MCF 10A (cell line): ENCODE measurements around the gene FAT2. TPM values are rescaled to one million over a fixed set of nuclear protein-coding genes. Genes with fewer than 3 reads are reported as not detected.

ENCODE experiments used
- BruUV-seq: library from RNA; stranded (reverse); fragments of 400-500 nt; replicated peaks from 2 replicates; lab custom pipeline; 2021; lab: Mats Ljungman, UMichigan
- CTCF ChIA-PET: fragments of 300-600 bp; sonication (Branson Sonifier 250); formaldehyde crosslinking; extraction: SDS; loops from one replicate; lab custom pipeline; 2021; ENCODE audit warnings: antibody characterized with exemption, inconsistent platforms; lab: Yijun Ruan, JAX
- POLR2A ChIA-PET: fragments of 300-600, 350-650 bp; sonication (Branson Sonifier 250); formaldehyde crosslinking; extraction: SDS; loops from one replicate; lab custom pipeline; 2020; ENCODE audit warnings: antibody characterized with exemption, inconsistent platforms; lab: Yijun Ruan, JAX
- DNase-seq: peaks from one replicate; pipeline ENCODE4 v3.0.0-alpha.2; 2018; ENCODE audit not compliant: unreplicated experiment
- H3K27ac Mint-ChIP-seq: one replicate; pipeline ENCODE4 v1.8.0; 2022; ENCODE audit warnings: mild to moderate bottlenecking, low read depth, mixed read lengths; ENCODE audit not compliant: unreplicated experiment
- H3K27me3 Mint-ChIP-seq: one replicate; pipeline ENCODE4 v1.8.0; 2022; ENCODE audit warnings: mixed read lengths; ENCODE audit not compliant: insufficient read depth, unreplicated experiment
- H3K36me3 Mint-ChIP-seq: one replicate; pipeline ENCODE4 v1.8.0; 2022; ENCODE audit warnings: mild to moderate bottlenecking, moderate library complexity, mixed read lengths; ENCODE audit not compliant: insufficient read depth, unreplicated experiment
- H3K4me1 Mint-ChIP-seq: one replicate; pipeline ENCODE4 v1.8.0; 2022; ENCODE audit warnings: mixed read lengths; ENCODE audit not compliant: insufficient read depth, unreplicated experiment
- H3K4me3 Mint-ChIP-seq: one replicate; pipeline ENCODE4 v1.8.0; 2022; ENCODE audit warnings: mild to moderate bottlenecking, moderate library complexity, mixed read lengths; ENCODE audit not compliant: unreplicated experiment
- H3K9me3 Mint-ChIP-seq: one replicate; pipeline ENCODE4 v1.8.0; 2022; ENCODE audit warnings: mixed read lengths; ENCODE audit not compliant: unreplicated experiment
- intact Hi-C: fragments of 100-400 bp; cut with micrococcal nuclease; formaldehyde crosslinking; loops from 2 replicates; pipeline ENCODE4 v1.14.1; 2022
- total RNA-seq: library from RNA; stranded (reverse); gene quantifications from 2 replicates; pipeline ENCODE4 v1.2.3, GENCODE V29; 2022
- TF ChIP-seq, protein P1 (sequence below): fragments of 200-600 bp; IDR thresholded peaks from one replicate; pipeline ENCODE4 v1.8.0; 2022; ENCODE audit warnings: antibody characterized with exemption, mild to moderate bottlenecking; ENCODE audit not compliant: unreplicated experiment

The FAT2 gene
- total RNA-seq, 1 experiment from 2014 or later = 9.9 TPM

DNA sequence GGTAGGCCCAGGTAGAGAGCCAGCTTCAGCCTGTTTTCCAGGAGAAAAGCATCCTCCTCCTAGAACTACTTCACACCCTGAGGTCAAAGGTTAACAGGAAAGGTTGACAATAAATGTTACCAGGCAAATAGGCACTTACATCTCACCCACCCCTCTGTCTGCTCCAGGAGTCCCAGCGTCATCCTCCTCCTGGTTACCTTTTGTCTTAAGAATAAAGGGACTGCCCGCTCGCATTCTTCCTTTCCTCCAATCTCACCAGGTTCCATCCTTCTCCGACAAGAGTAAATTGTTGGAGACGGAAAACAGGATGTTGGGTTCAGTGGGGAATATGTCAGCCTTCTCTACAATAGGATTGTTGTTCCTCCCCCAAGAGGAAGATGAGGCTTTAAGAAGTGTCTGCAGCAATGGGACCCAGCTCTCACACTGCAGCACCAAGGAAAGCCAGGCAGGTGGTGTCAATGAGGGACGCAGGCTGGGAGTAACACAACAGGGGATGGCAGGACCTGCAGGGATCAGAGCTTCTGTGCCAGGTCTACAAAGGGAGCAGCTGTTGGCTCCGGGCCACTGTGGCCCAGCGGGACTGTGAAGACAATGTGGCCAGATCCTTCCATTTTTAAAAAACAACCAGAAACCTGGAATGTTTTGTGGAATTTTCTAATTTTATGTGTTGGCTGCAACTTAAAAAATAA, 29.0 kb downstream of the FAT2 start:
- TF ChIP-seq, protein P1, sequence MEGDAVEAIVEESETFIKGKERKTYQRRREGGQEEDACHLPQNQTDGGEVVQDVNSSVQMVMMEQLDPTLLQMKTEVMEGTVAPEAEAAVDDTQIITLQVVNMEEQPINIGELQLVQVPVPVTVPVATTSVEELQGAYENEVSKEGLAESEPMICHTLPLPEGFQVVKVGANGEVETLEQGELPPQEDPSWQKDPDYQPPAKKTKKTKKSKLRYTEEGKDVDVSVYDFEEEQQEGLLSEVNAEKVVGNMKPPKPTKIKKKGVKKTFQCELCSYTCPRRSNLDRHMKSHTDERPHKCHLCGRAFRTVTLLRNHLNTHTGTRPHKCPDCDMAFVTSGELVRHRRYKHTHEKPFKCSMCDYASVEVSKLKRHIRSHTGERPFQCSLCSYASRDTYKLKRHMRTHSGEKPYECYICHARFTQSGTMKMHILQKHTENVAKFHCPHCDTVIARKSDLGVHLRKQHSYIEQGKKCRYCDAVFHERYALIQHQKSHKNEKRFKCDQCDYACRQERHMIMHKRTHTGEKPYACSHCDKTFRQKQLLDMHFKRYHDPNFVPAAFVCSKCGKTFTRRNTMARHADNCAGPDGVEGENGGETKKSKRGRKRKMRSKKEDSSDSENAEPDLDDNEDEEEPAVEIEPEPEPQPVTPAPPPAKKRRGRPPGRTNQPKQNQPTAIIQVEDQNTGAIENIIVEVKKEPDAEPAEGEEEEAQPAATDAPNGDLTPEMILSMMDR = no peak
- Mint-ChIP-seq H3K4me1 (peaks cover 6% of the 10 kb centered on the region), H3K27me3 (no peaks in the 10 kb centered on the region), H3K27ac (no peak overlapping the region), H3K36me3 (no peaks in the 10 kb centered on the region), H3K9me3 (no peaks in the 10 kb centered on the region), H3K4me3 (no peak overlapping the region)
- ChIA-PET CTCF (interaction anchor here (0.6 to 26.8 kb wide), 10 partner anchors 9 to 284 kb away, joined by 3 to 467 read pairs (median 4); no protein-coding TSS in a partner anchor), POLR2A (interaction anchor here (0.7 to 6.2 kb wide), 5 partner anchors 8 to 133 kb away, joined by 3 to 34 read pairs (median 4); no protein-coding TSS in a partner anchor)
- no TSS peak for BruUV-seq
- DNase-seq = no peak
- intact Hi-C loops = no loop called here

DNA sequence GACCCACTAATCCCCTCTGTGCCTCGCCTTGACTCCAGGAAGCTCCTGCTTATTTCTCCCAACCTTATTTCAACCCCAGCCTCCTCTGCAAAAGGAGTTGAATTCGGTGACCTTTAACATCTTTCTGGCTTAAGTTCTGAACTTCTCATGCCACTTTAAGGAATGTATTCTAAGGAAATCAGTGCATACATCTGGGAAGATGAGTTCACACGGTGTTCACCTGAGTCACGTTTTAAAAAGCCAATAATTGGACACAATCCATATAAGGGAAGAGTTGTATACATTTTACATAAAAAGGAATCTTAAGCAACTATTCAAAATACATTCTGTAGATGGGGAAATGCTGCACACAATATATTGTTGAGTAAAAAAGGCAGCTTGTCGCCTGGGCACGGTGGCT, 33.2 kb downstream of the FAT2 start:
- ChIA-PET POLR2A (interaction anchor here (0.6 to 6.2 kb wide), 5 partner anchors 8 to 61 kb away, joined by 3 to 34 read pairs (median 4); no protein-coding TSS in a partner anchor), CTCF (interaction anchor here (0.6 to 26.8 kb wide), 7 partner anchors 11 to 242 kb away, joined by 3 to 467 read pairs (median 5); no protein-coding TSS in a partner anchor)
- Mint-ChIP-seq H3K27ac (no peak overlapping the region), H3K4me1 (peaks cover 6% of the 10 kb centered on the region), H3K36me3 (peaks cover 16% of the 10 kb centered on the region), H3K4me3 (no peak overlapping the region), H3K9me3 (no peaks in the 10 kb centered on the region), H3K27me3 (no peaks in the 10 kb centered on the region)
- no TSS peak for BruUV-seq
- intact Hi-C loops = no loop called here
- DNase-seq = no peak
- TF ChIP-seq, protein P1 = no peak

DNA sequence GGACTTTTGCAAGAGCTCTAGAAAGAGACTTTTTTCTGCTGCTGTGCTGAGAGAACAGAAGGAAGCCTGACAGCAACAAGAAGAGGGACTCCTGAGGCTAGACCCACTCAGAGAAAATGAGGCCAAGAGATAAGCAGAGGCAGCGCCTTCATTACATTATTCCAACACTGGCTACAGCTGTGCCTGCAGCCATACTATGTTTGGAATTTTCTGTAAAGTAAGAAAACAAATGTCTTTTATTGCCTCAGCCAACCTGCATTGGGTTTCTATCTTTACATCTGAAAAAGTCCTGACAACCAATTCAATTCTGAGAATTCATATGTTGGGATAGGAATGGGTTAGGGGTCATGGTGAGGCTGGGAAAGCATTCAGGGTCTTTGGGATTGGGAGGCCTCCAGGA, 33.7 kb downstream of the FAT2 start:
- CTCF ChIA-PET = interaction anchor here (0.6 to 26.8 kb wide), 8 partner anchors 11 to 255 kb away, joined by 3 to 467 read pairs (median 4); no protein-coding TSS in a partner anchor
- H3K36me3 Mint-ChIP-seq = peaks cover 16% of the 10 kb centered on the region
- no peak overlapping the region for H3K4me3 Mint-ChIP-seq

DNA sequence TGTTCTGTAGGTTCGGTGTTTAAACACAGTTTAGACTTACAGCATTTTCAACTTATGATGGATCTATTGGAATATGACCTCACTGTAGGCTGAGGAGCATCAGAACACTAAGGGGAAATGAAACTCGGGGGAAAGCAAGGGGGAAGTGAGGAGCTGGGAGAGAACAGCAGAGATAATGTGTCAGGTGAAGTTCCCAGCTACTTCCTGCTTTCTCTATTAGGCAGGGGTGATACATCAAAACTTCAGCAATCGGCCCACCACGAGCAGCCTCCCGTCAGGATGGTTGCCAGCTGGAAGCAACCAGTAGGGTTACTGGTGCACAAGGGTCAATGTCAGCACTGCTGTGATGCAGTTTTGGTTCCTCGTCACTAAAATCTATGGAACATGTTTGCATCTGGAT, 34.3 kb downstream of the FAT2 start:
- POLR2A ChIA-PET = interaction anchor here (1.1 to 6.2 kb wide), 2 partner anchors 10 to 13 kb away, joined by 4 to 34 read pairs; no protein-coding TSS in a partner anchor
- no peak overlapping the region for H3K4me3 Mint-ChIP-seq
- H3K27ac Mint-ChIP-seq = no peak overlapping the region
- no peaks in the 10 kb centered on the region for H3K9me3 Mint-ChIP-seq
- CTCF ChIA-PET = interaction anchor here (0.7 to 26.8 kb wide), 7 partner anchors 10 to 255 kb away, joined by 3 to 467 read pairs (median 4); no protein-coding TSS in a partner anchor
- BruUV-seq = no TSS peak
- TF ChIP-seq, protein P1 = no peak
- H3K27me3 Mint-ChIP-seq = no peaks in the 10 kb centered on the region
- no peak for DNase-seq
- intact Hi-C loops = no loop called here
- H3K36me3 Mint-ChIP-seq = peaks cover 22% of the 10 kb centered on the region
- no peaks in the 10 kb centered on the region for H3K4me1 Mint-ChIP-seq

More for the DNA sequence above, 33.7 kb downstream of the FAT2 start:
- Mint-ChIP-seq H3K27me3 (no peaks in the 10 kb centered on the region), H3K27ac (no peak overlapping the region), H3K4me1 (peaks cover 5% of the 10 kb centered on the region), H3K9me3 (no peaks in the 10 kb centered on the region)
- no TSS peak for BruUV-seq
- no peak for DNase-seq
- POLR2A ChIA-PET = interaction anchor here (1.1 to 6.2 kb wide), 3 partner anchors 9 to 62 kb away, joined by 4 to 34 read pairs (median 4); no protein-coding TSS in a partner anchor
- intact Hi-C loops = no loop called here
- TF ChIP-seq, protein P1 = no peak
